Fibroblast of lung (primary cell): Measurements from ENCODE around the gene TARBP2. TPM values are rescaled to one million over a fixed set of nuclear protein-coding genes. Genes with fewer than 3 reads are reported as not detected.
A peak's percentile ranks its signal among the peaks of the same experiment; 100 is the strongest.

ENCODE experiments used
- DNase-seq, 2 donors: peaks; one replicate each; pipeline versions ENCODE4 v3.0.0 to v3.0.0-alpha.2; 2010; ENCODE audit warnings: low read depth in 2 of 2
- H2AFZ ChIP-seq: 2 replicates; pipeline ENCODE4 v1.5.1; 2012; ENCODE audit warnings: low read length, control low read depth, inconsistent platforms
- H3K27ac ChIP-seq: 2 replicates; pipeline ENCODE4 v1.5.1; 2011; ENCODE audit warnings: low read length, control low read depth; ENCODE audit not compliant: insufficient read depth
- H3K27me3 ChIP-seq: 2 replicates; pipeline ENCODE4 v1.5.1; 2011; ENCODE audit warnings: mild to moderate bottlenecking, low read length; ENCODE audit not compliant: control insufficient read depth, insufficient read depth
- H3K36me3 ChIP-seq: 2 replicates; pipeline ENCODE4 v1.5.1; 2011; ENCODE audit warnings: low read length; ENCODE audit not compliant: control insufficient read depth, insufficient read depth
- H3K4me1 ChIP-seq: 2 replicates; pipeline ENCODE4 v1.5.1; 2011; ENCODE audit warnings: low read length; ENCODE audit not compliant: control insufficient read depth, insufficient read depth; ENCODE audit errors: extremely low read depth
- H3K4me2 ChIP-seq: 2 replicates; pipeline ENCODE4 v1.5.1; 2011; ENCODE audit warnings: low read length, control low read depth; ENCODE audit not compliant: insufficient read depth; ENCODE audit errors: extremely low read depth
- H3K4me3 ChIP-seq, 4 experiments: fragments of 200-600 bp in 1 of 4; sonication (generic) in 1 of 4; replicated peaks in 1 of 4; 2 replicates each; pipeline ENCODE4 v1.5.1; 2011 to 2016; ENCODE audit warnings: low read length in 4 of 4, low read depth in 3 of 4, mild to moderate bottlenecking in 3 of 4, control low read depth in 2 of 4, inconsistent platforms in 1 of 4, mixed read lengths in 1 of 4; ENCODE audit not compliant: insufficient read depth in 1 of 4; ENCODE audit errors: control extremely low read depth in 1 of 4
- H3K79me2 ChIP-seq: 2 replicates; pipeline ENCODE4 v1.5.1; 2012; ENCODE audit warnings: mild to moderate bottlenecking, low read length, inconsistent platforms; ENCODE audit not compliant: control insufficient read depth, insufficient read depth
- H3K9ac ChIP-seq: 2 replicates; pipeline ENCODE4 v1.5.1; 2011; ENCODE audit warnings: mild to moderate bottlenecking, low read length, control low read depth; ENCODE audit not compliant: insufficient read depth
- H3K9me3 ChIP-seq: 2 replicates; pipeline ENCODE4 v1.5.1; 2012; ENCODE audit warnings: low read depth, low read length; ENCODE audit not compliant: control insufficient read depth, insufficient read depth
- H4K20me1 ChIP-seq: 2 replicates; pipeline ENCODE4 v1.5.1; 2011; ENCODE audit warnings: low read length; ENCODE audit not compliant: control insufficient read depth, insufficient read depth; ENCODE audit errors: extremely low read depth
- CTCF ChIP-seq, 2 donors: IDR thresholded peaks in 1 of 2; conservative IDR thresholded peaks in 1 of 2; 1 replicate in 1 of 2; 2 replicates in 1 of 2; pipeline ENCODE4 v1.5.1; 2011 to 2012; ENCODE audit warnings: low read length in 2 of 2, control low read depth in 1 of 2, inconsistent platforms in 1 of 2, low read depth in 1 of 2, mild to moderate bottlenecking in 1 of 2
- EZH2 ChIP-seq: IDR thresholded peaks from 2 replicates; pipeline ENCODE4 v1.5.1; 2012; ENCODE audit warnings: low read length, control low read depth, mild to moderate bottlenecking; ENCODE audit errors: missing control alignments
- polyA minus RNA-seq: library from RNA; depleted of rRNA, polyadenylated mRNA; stranded (reverse); fragments of >200 nt; gene quantifications from 2 replicates; pipeline ENCODE4 v1.2.3, GENCODE V29; 2011; ENCODE audit warnings: low replicate concordance
- polyA plus RNA-seq, 2 donors: library from polyadenylated mRNA; depleted of rRNA in 1 of 2; stranded (reverse) in 1 of 2; unstranded in 1 of 2; fragments of >200 nt; gene quantifications; 2 replicates each; pipeline ENCODE4 v1.2.1, GENCODE V29; 2011 to 2012; ENCODE audit warnings: missing spikeins in 1 of 2
- total RNA-seq: library from RNA; depleted of rRNA; stranded (reverse); fragments of >200 nt; gene quantifications from 2 replicates; pipeline ENCODE4 v1.2.1, GENCODE V29; 2014

Gene TARBP2
- total RNA-seq: 37.8 and 39.3 TPM in 2 replicates
- polyA plus RNA-seq: 19.8 and 25.9 TPM in 2 replicates
- 23.5 and 33.8 TPM in 2 replicates for polyA plus RNA-seq (2012)
- 27.3 and 27.9 TPM in 2 replicates for polyA minus RNA-seq

GRCh38 chr12:53500776-53501614, at the start of gene TARBP2:
Gene TARBP2, plus strand, starts transcription at chr12:53501283. Its CDS starts 126 bp downstream, at chr12:53501409.
- Histone ChIP-seq H4K20me1 (no peaks in the 10 kb centered on the region), H3K9me3 (no peaks in the 10 kb centered on the region), H3K4me2 (peak within 1 kb of the TSS; percentile 100), H3K27me3 (no peaks in the 10 kb centered on the region), H3K36me3 (peaks cover 20% of the 10 kb centered on the region), H3K27ac (peak within 1 kb of the TSS; percentile 93), H3K9ac (peak within 1 kb of the TSS; percentile 90), H3K79me2 (peaks cover 36% of the 10 kb centered on the region), H3K4me1 (peaks cover 24% of the 10 kb centered on the region), H3K4me3 (peak within 1 kb of the TSS; percentile 72 to 96 (median 80)), H2AFZ (peak within 1 kb of the TSS; percentile 87)
- peak; percentile 99 to 100 for DNase-seq
- TF ChIP-seq CTCF (conservative IDR thresholded peaks at IDR 0.05 in 1 of 2, IDR thresholded peaks at IDR 0.05 in 1 of 2; ENCODE audit: low read depth in 1 of 2, low read length in 2 of 2): no peak
- TF ChIP-seq EZH2: no peak

- peaks cover 17% of the 10 kb centered on the region for H4K20me1 ChIP-seq
- H3K4me1 ChIP-seq: peaks cover 4% of the 10 kb centered on the region
- peak within 1 kb of the TSS; percentile 97 for H3K9ac ChIP-seq
- no peaks in the 10 kb centered on the region for H3K9me3 ChIP-seq
- H3K27me3 ChIP-seq: no peaks in the 10 kb centered on the region
- peak; percentile 100 for DNase-seq
- peaks cover 16% of the 10 kb centered on the region for H3K36me3 ChIP-seq
- no peak within 1 kb of the TSS for H2AFZ ChIP-seq
- H3K4me3 ChIP-seq: peak within 1 kb of the TSS; percentile 86 to 100 (median 90)
- peak within 1 kb of the TSS; percentile 93 for H3K27ac ChIP-seq
- peak within 1 kb of the TSS; percentile 61 for H3K4me2 ChIP-seq
- peaks cover 44% of the 10 kb centered on the region for H3K79me2 ChIP-seq
- peak; percentile 90 for TF ChIP-seq CTCF (conservative IDR thresholded peaks at IDR 0.05 in 1 of 2, IDR thresholded peaks at IDR 0.05 in 1 of 2; ENCODE audit: low read depth in 1 of 2, low read length in 2 of 2)
- TF ChIP-seq EZH2: no peak
Measured at GRCh38 chr12:53451661-53452158, 49.4 kb upstream of the TARBP2 start, which contains the start of gene PCBP2. Gene PCBP2, plus strand, starts transcription at chr12:53452102. Its CDS starts 2,699 bp downstream, at chr12:53454801.
